ES-I3 (cell line): Measurements from ENCODE around the gene KTN1.

Experiments
- H3K36me3 ChIP-seq: 2 replicates; pipeline ENCODE4 v1.6.1; 2013; ENCODE audit warnings: mild to moderate bottlenecking, low read length, control low read depth, moderate library complexity; ENCODE audit not compliant: insufficient read depth
- H3K4me1 ChIP-seq: 2 replicates; pipeline ENCODE4 v1.6.1; 2013; ENCODE audit warnings: mild to moderate bottlenecking, control low read depth, low read length; ENCODE audit not compliant: insufficient read depth
- H3K9ac ChIP-seq: 2 replicates; pipeline ENCODE4 v1.6.1; 2013; ENCODE audit warnings: low read depth, mild to moderate bottlenecking, low read length, moderate library complexity
- H3K9me3 ChIP-seq: 2 replicates; pipeline ENCODE4 v1.6.1; 2013; ENCODE audit warnings: mild to moderate bottlenecking, low read length, moderate library complexity; ENCODE audit not compliant: control insufficient read depth, insufficient read depth

Gene KTN1

DNA sequence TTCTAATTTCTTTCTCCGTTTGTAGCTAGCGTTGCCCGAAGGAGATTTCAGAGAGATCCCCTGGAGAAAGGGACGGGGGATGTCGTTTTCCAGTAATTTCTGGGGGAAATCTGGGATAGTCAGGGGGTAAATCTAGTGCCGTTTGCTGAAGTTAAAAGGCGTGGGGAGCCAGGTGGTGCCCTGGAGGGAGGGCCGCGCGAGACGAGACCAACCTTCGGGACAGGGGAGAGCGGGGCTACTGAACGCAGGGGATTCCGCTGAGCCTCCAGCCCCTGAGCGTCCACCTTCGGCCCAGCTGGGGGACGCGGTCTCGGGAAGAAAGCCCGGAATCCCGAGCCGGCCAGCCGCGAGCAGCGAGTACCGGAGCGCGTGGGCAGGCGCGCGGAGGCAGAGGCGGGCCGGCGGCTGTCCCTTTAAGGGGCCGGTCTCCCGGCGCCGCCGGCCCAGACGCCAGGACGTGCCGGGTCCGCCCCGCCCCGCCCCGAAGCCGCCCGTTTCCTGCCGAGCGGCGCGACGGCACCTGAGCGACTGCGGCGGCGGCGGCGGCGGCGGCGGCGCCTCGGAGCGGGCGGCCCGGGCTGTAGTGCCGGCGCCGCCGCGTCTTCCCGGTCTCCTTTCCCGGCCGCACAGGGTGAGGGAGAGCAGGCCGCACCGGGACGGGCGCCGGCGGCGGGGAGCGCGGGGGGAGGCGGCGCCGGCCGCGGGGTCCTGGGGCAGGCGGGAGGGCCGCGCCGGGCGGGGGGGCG lies at the start of gene KTN1:
Gene KTN1, plus strand, starts transcription at position 484 of the 746 bp plus-strand sequence. CDS start 31,842 bp downstream, outside the sequence.
- Histone ChIP-seq H3K9ac (peak within 1 kb of the TSS; percentile 98), H3K36me3 (no peaks in the 10 kb centered on the region), H3K9me3 (no peaks in the 10 kb centered on the region), H3K4me1 (peaks cover 9% of the 10 kb centered on the region)

DNA sequence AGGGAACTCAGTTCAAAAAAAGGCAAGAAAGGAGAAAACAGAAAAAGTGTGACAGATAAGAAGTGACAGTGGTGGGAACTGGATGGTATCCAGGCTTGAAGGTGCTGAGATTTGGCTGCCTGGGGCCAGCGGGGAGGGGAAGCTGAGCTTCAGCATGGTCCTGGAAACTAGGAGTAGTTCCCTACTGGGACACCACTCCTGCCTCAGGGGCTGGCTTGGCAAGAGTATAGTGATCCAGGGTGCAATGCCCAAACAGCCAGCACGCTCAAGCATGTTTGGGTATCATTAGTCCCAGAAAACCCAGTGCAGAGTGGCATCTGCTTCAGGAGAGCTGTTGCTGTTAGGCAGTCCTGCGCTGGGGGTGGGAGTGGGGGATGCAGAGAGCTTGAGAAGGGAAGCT lies 49.5 kb upstream of the KTN1 start:
- H3K36me3 ChIP-seq, result no peaks in the 10 kb centered on the region
- 0 out of 2 replicates have a peak, but pooled peaks cover 2% of the 10 kb centered on the region for H3K9me3 ChIP-seq
- H3K9ac ChIP-seq, result no peak overlapping the region
- peaks cover under 1% of the 10 kb centered on the region; the same call in 1 of the 2 replicates for H3K4me1 ChIP-seq

GRCh38 chr14:55532645-55533344 lies 47.2 kb upstream of the KTN1 start:
- H3K36me3 ChIP-seq, result no peaks in the 10 kb centered on the region
- H3K4me1 ChIP-seq, result peaks cover 5% of the 10 kb centered on the region
- H3K9me3 ChIP-seq, result peaks cover 11% of the 10 kb centered on the region
- no peak overlapping the region for H3K9ac ChIP-seq

GRCh38 chr14:55533960-55534359 lies 46.0 kb upstream of the KTN1 start:
- Histone ChIP-seq H3K9me3 (peaks cover 11% of the 10 kb centered on the region), H3K4me1 (peaks cover 5% of the 10 kb centered on the region), H3K9ac (no peak overlapping the region), H3K36me3 (no peaks in the 10 kb centered on the region)

DNA sequence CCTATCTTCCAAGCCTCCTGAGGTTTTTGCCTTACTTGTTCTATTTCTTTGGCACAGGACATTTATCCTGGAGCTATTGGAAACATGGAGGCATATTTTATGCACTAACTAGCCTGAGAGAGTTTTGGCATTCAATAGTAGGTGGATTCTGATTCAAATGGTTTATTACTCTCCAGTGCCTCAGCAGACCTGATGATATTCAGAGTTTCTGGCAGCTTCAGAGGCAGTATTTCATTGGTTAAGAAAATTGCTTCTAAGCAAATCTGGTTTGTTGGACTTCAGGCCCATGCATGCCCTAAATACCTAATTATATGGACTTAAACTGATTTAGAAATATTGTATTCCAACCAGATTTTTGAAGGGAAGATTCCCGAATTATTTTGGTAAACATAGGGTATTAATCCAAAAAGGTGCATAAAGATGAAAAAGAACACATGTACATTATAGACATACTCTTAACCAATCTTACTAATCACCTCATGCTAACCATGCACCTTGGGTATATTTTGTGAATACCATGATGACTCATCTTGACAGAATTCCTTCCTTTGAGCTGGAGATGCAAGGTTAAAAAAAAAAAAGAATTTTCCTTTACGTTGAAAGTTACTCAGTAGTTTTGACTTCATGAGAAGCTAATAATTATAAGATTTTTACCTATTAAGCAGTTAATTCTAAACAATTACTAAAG lies 44.3 kb upstream of the KTN1 start:
- Histone ChIP-seq H3K4me1 (peaks cover 5% of the 10 kb centered on the region), H3K9ac (no peak overlapping the region), H3K9me3 (peaks cover 8% of the 10 kb centered on the region), H3K36me3 (no peaks in the 10 kb centered on the region)

DNA sequence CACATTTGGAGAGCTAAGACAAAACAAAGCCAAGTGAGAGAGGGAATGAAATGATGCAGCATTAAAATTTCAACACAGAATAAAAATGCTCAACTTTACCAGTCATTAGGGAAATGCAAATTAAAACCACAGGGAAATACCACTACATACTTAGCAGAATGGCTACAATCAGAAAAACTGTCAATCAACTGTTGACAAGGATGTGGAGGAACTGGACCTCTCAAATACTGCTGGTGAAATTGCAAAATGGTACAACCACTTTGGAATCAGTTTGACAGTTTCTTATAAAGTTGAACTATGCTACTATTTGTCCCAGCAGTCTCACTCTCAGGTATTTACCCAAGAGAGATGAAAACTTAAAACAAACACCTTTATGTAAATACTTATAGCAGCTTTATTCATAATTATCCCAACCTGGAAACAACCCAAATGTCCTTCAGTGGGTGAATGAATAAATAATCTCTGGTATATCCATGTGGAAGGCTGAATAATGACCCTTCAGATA lies 43.8 kb upstream of the KTN1 start:
- H3K4me1 ChIP-seq, result peaks cover 5% of the 10 kb centered on the region
- no peaks in the 10 kb centered on the region for H3K36me3 ChIP-seq
- H3K9ac ChIP-seq, result no peak overlapping the region
- peaks cover 8% of the 10 kb centered on the region for H3K9me3 ChIP-seq

GRCh38 chr14:55537782-55538181 lies 42.2 kb upstream of the KTN1 start:
- H3K4me1 ChIP-seq, result peaks cover 5% of the 10 kb centered on the region
- H3K9me3 ChIP-seq, result peaks cover 8% of the 10 kb centered on the region
- H3K9ac ChIP-seq, result no peak overlapping the region
- H3K36me3 ChIP-seq, result no peaks in the 10 kb centered on the region

- peaks cover 8% of the 10 kb centered on the region for H3K9me3 ChIP-seq
- no peaks in the 10 kb centered on the region for H3K36me3 ChIP-seq
- no peak overlapping the region for H3K9ac ChIP-seq
- peaks cover 5% of the 10 kb centered on the region for H3K4me1 ChIP-seq
Observed at GRCh38 chr14:55539975-55540374, 40.0 kb upstream of the KTN1 start.

- H3K36me3 ChIP-seq, result no peaks in the 10 kb centered on the region
- peaks cover 8% of the 10 kb centered on the region for H3K9me3 ChIP-seq
- no peaks in the 10 kb centered on the region for H3K4me1 ChIP-seq
- no peak overlapping the region for H3K9ac ChIP-seq
Observed at GRCh38 chr14:55540847-55541773, 38.9 kb upstream of the KTN1 start.

- no peaks in the 10 kb centered on the region for H3K36me3 ChIP-seq
- H3K4me1 ChIP-seq, result no peaks in the 10 kb centered on the region
- no peak overlapping the region for H3K9ac ChIP-seq
- H3K9me3 ChIP-seq, result no peaks in the 10 kb centered on the region
Observed at GRCh38 chr14:55545779-55546178, 34.2 kb upstream of the KTN1 start.

DNA sequence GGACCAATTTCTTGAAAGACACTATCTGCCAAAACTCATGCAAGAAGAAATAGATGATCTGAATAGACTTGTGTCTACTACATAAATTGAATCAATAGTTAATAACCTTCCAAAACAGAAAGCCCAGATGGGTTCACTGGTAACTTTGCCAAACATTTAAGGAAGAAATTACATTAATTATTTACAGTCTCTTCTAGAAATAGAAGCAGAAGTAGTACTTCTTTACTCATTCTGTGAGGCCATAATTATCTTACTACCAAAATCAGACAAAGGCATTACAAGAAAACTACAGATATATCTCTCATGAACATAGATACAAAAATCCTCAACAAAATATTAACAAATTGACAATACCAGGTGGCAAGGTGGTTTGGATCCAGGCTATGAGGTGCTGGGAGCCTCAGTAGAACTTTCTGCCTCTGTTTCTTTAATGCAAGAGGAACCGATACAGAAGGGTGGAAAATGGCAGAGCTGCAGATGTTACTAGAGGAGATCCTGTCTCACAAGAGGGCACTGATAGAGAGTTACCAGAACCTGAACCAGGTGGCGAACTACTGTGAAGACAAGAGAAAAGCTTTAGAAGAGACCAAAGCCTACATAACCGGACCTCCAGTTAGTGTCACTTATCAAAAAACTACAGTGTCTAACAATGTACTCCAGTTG lies 33.7 kb upstream of the KTN1 start:
- no peaks in the 10 kb centered on the region for H3K36me3 ChIP-seq
- H3K9ac ChIP-seq, result no peak overlapping the region

GRCh38 chr14:55547650-55548315 lies 32.2 kb upstream of the KTN1 start:
- Histone ChIP-seq H3K9ac (no peak overlapping the region), H3K36me3 (no peaks in the 10 kb centered on the region), H3K4me1 (no peaks in the 10 kb centered on the region), H3K9me3 (no peaks in the 10 kb centered on the region)

More for the DNA sequence above, 33.7 kb upstream of the KTN1 start:
- no peaks in the 10 kb centered on the region for H3K4me1 ChIP-seq
- no peaks in the 10 kb centered on the region for H3K9me3 ChIP-seq

- H3K9ac ChIP-seq, result no peak overlapping the region
- H3K4me1 ChIP-seq, result no peaks in the 10 kb centered on the region
- no peaks in the 10 kb centered on the region for H3K9me3 ChIP-seq
Observed at GRCh38 chr14:55553791-55554190, 26.2 kb upstream of the KTN1 start.

More at GRCh38 chr14:55553791-55554190, 26.2 kb upstream of the KTN1 start:
- H3K36me3 ChIP-seq, result no peaks in the 10 kb centered on the region
